Midbrain (tissue), 1 donor: ENCODE measurements around the gene COX6A2.
A peak's percentile ranks its signal among the peaks of the same experiment; 100 is the strongest.
"Not testable (repeated sequence)": the region's sequence is repeated elsewhere in the genome, so short reads cannot be mapped to it uniquely, and the experiment has no call there.

ENCODE experiments used
- DNase-seq: peaks from one replicate; lab custom pipeline; 2025; lab: John Stamatoyannopoulos, UW

Gene COX6A2

GRCh38 chr16:31438414-31438813 lies 10.3 kb upstream of the COX6A2 start:
- DNase-seq: no peak

GRCh38 chr16:31436221-31437045 lies 8.3 kb upstream of the COX6A2 start:
- no peak for DNase-seq

- DNase-seq: no peak
Measured at GRCh38 chr16:31435341-31436220, 7.4 kb upstream of the COX6A2 start.

- no peak for DNase-seq
Measured at GRCh38 chr16:31430380-31431052, 2.4 kb upstream of the COX6A2 start.

- no peak for DNase-seq
Measured at GRCh38 chr16:31429796-31430195, 1.6 kb upstream of the COX6A2 start.

- no peak for DNase-seq
Measured at GRCh38 chr16:31429314-31429713, 1.2 kb upstream of the COX6A2 start.

- DNase-seq: no peak
Measured at GRCh38 chr16:31428638-31429247, 583 bp upstream of the COX6A2 start.

- DNase-seq: peak; percentile 55
Measured at GRCh38 chr16:31427441-31428278, 500 bp downstream of the COX6A2 start.

GRCh38 chr16:31423801-31424200 lies 4.4 kb downstream of the COX6A2 start:
- DNase-seq: no peak

- no peak for DNase-seq
Measured at GRCh38 chr16:31423241-31423640, 4.9 kb downstream of the COX6A2 start.

- no peak for DNase-seq
Measured at GRCh38 chr16:31421587-31421986, 6.6 kb downstream of the COX6A2 start.

- DNase-seq: no peak
Measured at GRCh38 chr16:31420037-31420436, 8.1 kb downstream of the COX6A2 start.

GRCh38 chr16:31417916-31418315 lies 10.2 kb downstream of the COX6A2 start:
- DNase-seq: no peak

- DNase-seq: not testable (repeated sequence)
Measured at GRCh38 chr16:31417036-31417435, 11.1 kb downstream of the COX6A2 start.

- DNase-seq: no peak
Measured at GRCh38 chr16:31416371-31416770, 11.8 kb downstream of the COX6A2 start.

GRCh38 chr16:31414706-31415105 lies 13.5 kb downstream of the COX6A2 start:
- no peak for DNase-seq

GRCh38 chr16:31413943-31414342 lies 14.2 kb downstream of the COX6A2 start:
- DNase-seq: no peak

- no peak for DNase-seq
Measured at GRCh38 chr16:31413381-31413780, 14.8 kb downstream of the COX6A2 start.

- no peak for DNase-seq
Measured at GRCh38 chr16:31412750-31413149, 15.4 kb downstream of the COX6A2 start.

- no peak for DNase-seq
Measured at GRCh38 chr16:31411024-31411844, 16.9 kb downstream of the COX6A2 start.
